AG10803 (cell line): ENCODE results near the gene XPOT.

Experiments
- DNase-seq: peaks from one replicate; pipeline ENCODE4 v3.0.0; 2010; ENCODE audit warnings: low read depth
- H3K4me3 ChIP-seq: 2 replicates; pipeline ENCODE4 v1.5.1; 2011; ENCODE audit warnings: mild to moderate bottlenecking, low read length, control low read depth
- CTCF ChIP-seq: conservative IDR thresholded peaks from 2 replicates; pipeline ENCODE4 v1.5.1; 2011; ENCODE audit warnings: mild to moderate bottlenecking, low read length, control low read depth, inconsistent platforms

Gene XPOT

DNA sequence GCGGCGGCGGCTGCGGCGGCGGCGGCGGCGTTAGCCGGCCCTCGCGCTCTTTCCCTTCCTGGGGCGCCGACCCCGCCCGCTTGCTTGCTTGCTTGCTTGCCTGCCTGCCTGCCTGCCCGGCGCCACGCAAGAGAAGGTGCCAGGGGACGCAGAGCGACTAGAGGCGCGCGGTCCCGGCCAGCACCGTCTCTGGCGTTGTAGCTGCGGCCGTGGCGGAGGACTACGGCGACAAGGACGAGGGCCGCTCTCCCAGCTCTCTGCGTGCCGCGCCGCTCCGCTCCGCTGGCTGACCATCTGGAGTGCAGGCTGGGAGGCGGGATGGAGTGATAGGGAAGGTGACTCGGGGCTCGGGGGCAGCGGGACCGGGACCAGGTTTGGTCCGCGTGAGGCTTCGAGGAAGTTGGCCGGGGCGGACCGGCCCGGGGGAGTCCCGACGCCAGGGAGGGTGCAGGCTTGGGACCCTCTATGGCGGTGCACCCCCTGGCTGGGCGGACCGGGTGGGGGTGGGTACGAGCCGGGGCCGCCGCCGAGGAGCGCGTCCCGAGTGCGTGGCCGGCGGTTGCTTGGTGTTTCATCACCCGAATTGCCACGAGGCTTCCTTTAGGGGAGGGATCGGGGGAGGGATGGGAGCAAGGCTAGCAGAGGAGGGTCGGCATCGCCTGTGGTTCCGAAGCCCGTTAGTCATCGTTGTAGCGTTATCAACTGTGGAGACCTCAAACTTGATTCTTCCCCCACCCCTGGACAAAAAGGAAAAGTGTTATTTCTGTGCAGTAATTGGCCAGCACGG is 471 bp downstream of the XPOT start:
- TF ChIP-seq CTCF = no peak
- DNase-seq = peak; percentile 92
- peak overlapping the region; percentile 93 for H3K4me3 ChIP-seq

GRCh38 chr12:64407342-64408223 is 3.4 kb downstream of the XPOT start:
- DNase-seq = no peak
- TF ChIP-seq CTCF = no peak
- no peak overlapping the region for H3K4me3 ChIP-seq

DNA sequence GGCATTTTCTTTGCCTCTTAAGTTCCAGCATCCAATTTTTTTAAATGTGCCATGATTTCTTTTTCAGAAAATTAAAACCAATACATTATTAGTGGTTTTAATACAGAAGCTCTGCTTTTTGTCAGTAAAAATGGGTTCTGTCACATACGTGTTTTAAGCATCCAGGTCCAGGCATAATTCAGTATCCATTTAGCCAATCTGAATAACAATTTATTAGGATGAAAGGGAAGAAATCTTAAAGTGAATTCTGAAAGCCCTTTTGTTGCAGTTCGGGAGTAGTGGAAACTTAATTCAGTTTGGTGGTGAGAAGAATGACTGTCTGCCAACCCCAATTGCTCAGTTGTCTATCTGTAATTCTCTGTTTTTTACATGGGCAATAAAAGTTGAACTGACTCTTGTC is 7.2 kb downstream of the XPOT start:
- no peak for TF ChIP-seq CTCF
- no peak overlapping the region for H3K4me3 ChIP-seq
- no peak for DNase-seq

GRCh38 chr12:64412459-64412858 is 8.3 kb downstream of the XPOT start:
- no peak overlapping the region for H3K4me3 ChIP-seq
- DNase-seq = no peak
- no peak for TF ChIP-seq CTCF

- no peak for TF ChIP-seq CTCF
- no peak for DNase-seq
- no peak overlapping the region for H3K4me3 ChIP-seq
Observed at GRCh38 chr12:64413884-64414283, 9.7 kb downstream of the XPOT start.

DNA sequence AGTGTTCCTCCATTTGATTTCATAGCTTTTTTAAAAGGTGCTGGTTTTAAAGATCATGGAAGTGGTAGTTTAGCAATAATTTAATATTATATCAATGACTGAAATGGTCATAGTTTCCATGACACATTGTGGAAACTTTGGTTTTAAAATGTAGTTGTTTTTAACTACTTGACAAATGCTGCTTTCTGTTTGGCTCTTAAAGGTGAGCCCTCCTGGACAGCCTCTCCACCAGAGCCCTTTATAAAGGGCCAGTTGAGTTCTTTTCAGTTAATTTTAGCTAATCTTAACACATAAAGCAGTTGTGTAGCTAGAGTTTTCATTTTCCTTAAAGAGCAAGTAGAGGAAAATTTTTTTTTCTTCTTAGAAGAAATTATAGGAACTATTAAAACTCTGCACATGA is 14.0 kb downstream of the XPOT start:
- no peak for DNase-seq
- no peak overlapping the region for H3K4me3 ChIP-seq
- no peak for TF ChIP-seq CTCF
